Nasal cavity respiratory epithelium epithelial cell of viscerocranial mucosa (primary cell): ENCODE results near the gene MAD1L1. TPM values are rescaled to one million over a fixed set of nuclear protein-coding genes. Genes with fewer than 3 reads are reported as not detected.

ENCODE experiments used
- total RNA-seq: library from RNA; depleted of rRNA; stranded (reverse); fragments of >200 nt; gene quantifications from 2 replicates; pipeline ENCODE4 v1.2.3, GENCODE V29; 2014

Gene MAD1L1
- 48.4 and 49.6 TPM in 2 replicates for total RNA-seq

DNA sequence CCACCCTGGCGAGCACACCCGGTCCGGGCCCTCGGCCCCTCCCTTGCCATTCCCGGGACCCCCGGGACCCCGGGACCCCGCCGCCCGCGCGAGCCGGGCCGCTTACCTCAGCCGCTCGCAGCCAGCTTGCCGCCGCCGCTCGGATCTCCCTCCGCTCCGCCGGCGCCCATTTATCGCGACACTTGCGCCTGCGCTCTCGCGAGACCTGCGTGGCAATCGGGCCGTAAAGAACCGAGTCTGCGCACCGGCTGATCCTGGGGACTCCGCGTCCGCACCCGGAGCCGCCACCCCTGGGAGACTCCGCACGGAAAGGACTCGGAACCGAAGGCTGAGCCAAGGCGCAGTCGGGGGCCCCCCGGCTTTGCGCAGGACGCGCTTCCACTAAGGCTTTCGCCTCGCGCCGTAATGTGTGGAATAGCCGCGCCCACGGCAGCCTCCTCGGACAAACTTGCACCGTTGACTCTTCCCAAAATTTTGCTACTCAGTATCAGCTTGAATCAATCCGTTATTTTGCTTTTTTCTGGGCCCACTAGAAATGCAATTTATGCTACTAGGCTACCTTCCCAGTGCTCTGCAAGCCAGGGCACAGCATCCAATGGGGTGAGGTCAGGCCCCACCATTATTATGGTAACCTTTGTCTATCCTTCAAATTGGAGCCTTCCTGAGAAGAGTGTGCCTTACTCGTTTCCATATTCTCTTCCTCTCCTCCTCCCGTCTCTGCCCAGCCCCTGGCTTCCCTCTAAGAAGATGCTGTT, at the start of gene MAD1L1:
TSS of gene MAD1L1 (minus strand) at position 180 of the 755 bp plus-strand sequence. CDS start 2,812 bp downstream, outside the sequence.

DNA sequence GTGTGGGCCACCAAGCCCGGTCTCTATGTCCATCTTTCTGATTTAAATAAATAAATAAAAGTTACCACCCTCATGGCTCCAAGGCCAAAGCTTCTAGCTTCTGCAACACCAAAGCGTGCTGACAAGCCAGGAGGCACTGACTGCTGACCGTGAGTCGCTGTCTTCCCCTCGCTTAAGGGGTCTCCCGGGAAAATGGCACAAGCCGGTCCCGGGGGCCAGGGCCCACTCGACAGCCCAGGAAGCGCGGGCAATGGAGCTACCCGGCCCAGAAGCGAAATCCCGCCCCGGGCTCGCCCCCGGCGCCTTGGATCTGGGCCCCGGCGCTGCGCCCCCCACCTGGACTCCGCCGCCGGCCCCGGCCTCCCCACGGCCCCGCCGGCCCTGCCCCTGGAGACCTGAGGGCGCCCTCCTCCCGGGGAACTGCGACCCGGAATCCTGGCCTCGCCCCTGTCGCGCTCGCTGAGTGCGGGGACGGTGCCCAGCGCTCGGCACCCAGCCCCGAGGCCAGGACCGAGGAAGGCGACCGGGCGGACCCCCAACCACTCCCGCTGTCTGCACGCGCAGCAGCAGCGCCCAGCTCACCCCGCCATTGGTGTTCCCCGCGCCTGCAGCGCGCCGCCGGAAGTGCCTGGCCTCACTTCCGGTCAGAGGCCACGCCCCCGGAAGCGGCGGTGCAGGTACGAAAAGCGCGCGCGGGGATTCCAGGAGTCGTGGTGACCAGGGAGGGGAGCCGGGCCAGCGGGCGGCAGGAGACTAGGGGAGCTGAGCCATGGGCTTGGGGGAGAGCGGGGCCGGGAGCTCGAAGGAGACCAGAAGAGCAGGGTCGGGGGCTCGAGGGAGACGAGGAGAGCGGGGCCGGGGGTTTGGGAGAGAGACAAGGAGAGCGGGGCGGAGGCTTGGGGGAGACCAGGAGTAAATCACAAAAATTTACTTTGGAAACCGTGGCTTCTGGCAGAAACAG, 9.1 kb upstream of the MAD1L1 start, which contains the start of the genes MRM2 and NUDT1:
TSS of gene MRM2 (minus strand) at position 626 of the 961 bp plus-strand sequence. CDS start at position 590, 36 bp downstream.
TSS of gene NUDT1 (plus strand) at position 647 of the 961 bp plus-strand sequence. CDS start 2,349 bp downstream, outside the sequence.

Other genes starting within 250 kb of the MAD1L1 start
- 26.3 and 28.9 TPM in 2 replicates for gene MRM2, start 9.3 kb upstream of the MAD1L1 start, total RNA-seq
- gene NUDT1, start 9.3 kb upstream of the MAD1L1 start, total RNA-seq: 4.4 and 7.9 TPM in 2 replicates
- gene SNX8, start 81.5 kb upstream of the MAD1L1 start, total RNA-seq: 10.6 and 15.2 TPM in 2 replicates
- gene EIF3B, start 121.9 kb upstream of the MAD1L1 start, total RNA-seq: 182 and 242 TPM in 2 replicates
- 0.34 and 6.1 TPM in 2 replicates for gene CHST12, start 170.7 kb upstream of the MAD1L1 start, total RNA-seq
- gene GRIFIN, start 243.5 kb upstream of the MAD1L1 start, total RNA-seq: not detected in 2 replicates